Measurements from ENCODE around the gene CACFD1. TPM values are rescaled to one million over a fixed set of nuclear protein-coding genes. Genes with fewer than 3 reads are reported as not detected.

Gene CACFD1
- total and polyA plus RNA-seq, 2 of the 13 experiments (the other 11 are each of a cell fraction or from before 2014, with no cell fraction given): 13.8 to 14.6 TPM

DNA sequence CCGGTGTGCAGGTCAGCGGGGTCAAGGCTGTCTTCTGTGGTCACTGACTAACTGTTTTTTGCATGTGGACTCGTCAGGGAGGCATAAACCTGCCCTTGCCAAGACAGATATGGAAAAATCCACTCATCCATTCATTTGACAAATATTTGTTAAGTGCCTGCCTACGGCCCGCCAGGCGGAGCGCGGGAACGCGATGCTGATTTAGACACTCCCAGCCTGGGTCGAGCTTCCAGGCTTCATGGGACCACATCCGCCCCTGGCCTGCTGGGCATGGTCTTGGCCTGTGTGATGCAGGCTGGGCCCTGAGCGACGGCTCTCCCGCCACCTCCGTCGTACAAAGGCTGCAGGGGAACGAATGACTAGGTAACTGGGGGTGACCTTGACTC lies 46.9 kb downstream of the CACFD1 start (continued):
- TF ChIP-seq HOMEZ (CRISPR knock-in tag; IDR thresholded peaks at IDR 0.05; ENCODE audit: low read depth) (peak; percentile 41; the same call in 1 of the 2 replicates), ZNF75D (CRISPR knock-in tag; IDR thresholded peaks at IDR 0.05; ENCODE audit: borderline replicate concordance) (no peak), NBN (conservative IDR thresholded peaks at IDR 0.05) (no peak), ZNF83 (CRISPR knock-in tag; IDR thresholded peaks at IDR 0.05; ENCODE audit: borderline replicate concordance) (no peak), ZNF383 (CRISPR knock-in tag; IDR thresholded peaks at IDR 0.05; ENCODE audit: borderline replicate concordance) (no peak), ZFP1 (CRISPR knock-in tag; IDR thresholded peaks at IDR 0.05) (peak; percentile 72; the same call in 1 of the 2 replicates), ZNF770 (CRISPR knock-in tag; IDR thresholded peaks at IDR 0.05) (no peak; the same call in 1 of the 2 replicates), ZNF7 (CRISPR knock-in tag; IDR thresholded peaks at IDR 0.05) (no peak), ZNF841 (CRISPR knock-in tag; IDR thresholded peaks at IDR 0.05; ENCODE audit: borderline replicate concordance) (no peak), ZMYM2 (CRISPR knock-in tag; IDR thresholded peaks at IDR 0.05) (no peak), MTA3 (CRISPR knock-in tag; IDR thresholded peaks at IDR 0.05) (no peak), ZNF512 (CRISPR knock-in tag; IDR thresholded peaks at IDR 0.05) (no peak), SUZ12 (IDR thresholded peaks at IDR 0.05; ENCODE audit: low read depth, low read length) (no peak), RBFOX2 (IDR thresholded peaks at IDR 0.05; ENCODE audit: low read depth, low read length) (no peak), STAT6 (CRISPR knock-in tag; IDR thresholded peaks at IDR 0.05; ENCODE audit: borderline replicate concordance) (no peak), MNT (IDR thresholded peaks at IDR 0.05) (no peak), ZNF747 (CRISPR knock-in tag; IDR thresholded peaks at IDR 0.05; ENCODE audit: borderline replicate concordance) (peak; percentile 90), RFX5 (IDR thresholded peaks at IDR 0.05; ENCODE audit: low read depth, low read length) (no peak), ZNF674 (CRISPR knock-in tag; IDR thresholded peaks at IDR 0.05; ENCODE audit: low read depth) (0 out of 2 replicates have a peak, but pooled peaks have one; percentile 59), HNF4A (CRISPR knock-in tag; IDR thresholded peaks at IDR 0.05) (peak; percentile 72), ATF7 (IDR thresholded peaks at IDR 0.05) (no peak), ATF7 (CRISPR knock-in tag; IDR thresholded peaks at IDR 0.05) (no peak)

Data from HepG2 (cell line).